ENCODE measurements around the gene JUP. TPM values are rescaled to one million over a fixed set of nuclear protein-coding genes. Genes with fewer than 3 reads are reported as not detected.
"Not testable (repeated sequence)": the region's sequence is repeated elsewhere in the genome, so short reads cannot be mapped to it uniquely, and the experiment has no call there.

Gene JUP
- 0.78 and 1.3 TPM in 2 replicates for total RNA-seq

- Mint-ChIP-seq H3K27ac (no peak within 1 kb of the TSS), H3K4me3 (ENCODE audit: low read depth) (peak within 1 kb of the TSS; percentile 39), H3K4me1 (ENCODE audit: low read depth) (peaks cover 17% of the 10 kb centered on the region), H3K27me3 (ENCODE audit: low read depth) (peaks cover 34% of the 10 kb centered on the region), H3K36me3 (ENCODE audit: low read depth) (no peaks in the 10 kb centered on the region), H3K9me3 (no peaks in the 10 kb centered on the region)
- intact Hi-C loops (cut with micrococcal nuclease): no loop called here
- DNase-seq (ENCODE audit: low spot score): peak; percentile 89
Measured at GRCh38 chr17:41786227-41787020, at the start of gene JUP. TSS of gene JUP (minus strand) at chr17:41786711. CDS start at chr17:41771854, 14,857 bp downstream.

GRCh38 chr17:41835800-41836549, 49.5 kb upstream of the JUP start, which contains the start of gene NT5C3B:
TSS of gene NT5C3B (minus strand) at chr17:41836232. CDS start at chr17:41836193, 39 bp downstream.
- DNase-seq (ENCODE audit: low spot score): peak; percentile 54
- intact Hi-C loops (cut with micrococcal nuclease): no loop called here
- Mint-ChIP-seq H3K27ac (peak within 1 kb of the TSS; percentile 64), H3K9me3 (no peaks in the 10 kb centered on the region), H3K4me1 (ENCODE audit: low read depth) (peaks cover 16% of the 10 kb centered on the region), H3K36me3 (ENCODE audit: low read depth) (peaks cover 26% of the 10 kb centered on the region), H3K4me3 (ENCODE audit: low read depth) (peak within 1 kb of the TSS; percentile 81), H3K27me3 (ENCODE audit: low read depth) (peaks cover 8% of the 10 kb centered on the region)

- peaks cover 16% of the 10 kb centered on the region for H3K4me1 Mint-ChIP-seq (ENCODE audit: low read depth)
- no peak for DNase-seq (ENCODE audit: low spot score)
- peaks cover 8% of the 10 kb centered on the region for H3K27me3 Mint-ChIP-seq (ENCODE audit: low read depth)
- H3K36me3 Mint-ChIP-seq (ENCODE audit: low read depth): peaks cover 32% of the 10 kb centered on the region
- peak overlapping the region; percentile 81 for H3K4me3 Mint-ChIP-seq (ENCODE audit: low read depth)
- intact Hi-C loops (cut with micrococcal nuclease): no loop called here
- no peaks in the 10 kb centered on the region for H3K9me3 Mint-ChIP-seq
- peak overlapping the region; percentile 64 for H3K27ac Mint-ChIP-seq
Measured at GRCh38 chr17:41835214-41835799, 48.8 kb upstream of the JUP start.

- H3K27me3 Mint-ChIP-seq (ENCODE audit: low read depth); DNase-seq (ENCODE audit: low spot score); H3K27ac Mint-ChIP-seq; intact Hi-C loops (cut with micrococcal nuclease); H3K4me3 Mint-ChIP-seq (ENCODE audit: low read depth); H3K9me3 Mint-ChIP-seq; H3K4me1 Mint-ChIP-seq (ENCODE audit: low read depth): not testable (repeated sequence)
- peaks cover 58% of the 10 kb centered on the region for H3K36me3 Mint-ChIP-seq (ENCODE audit: low read depth)
Measured at GRCh38 chr17:41829961-41830360, 43.5 kb upstream of the JUP start.

GRCh38 chr17:41825175-41825845, 38.8 kb upstream of the JUP start:
- no peak overlapping the region for H3K27ac Mint-ChIP-seq
- DNase-seq (ENCODE audit: low spot score): no peak
- H3K4me3 Mint-ChIP-seq (ENCODE audit: low read depth): no peak overlapping the region
- H3K4me1 Mint-ChIP-seq (ENCODE audit: low read depth): no peaks in the 10 kb centered on the region
- intact Hi-C loops (cut with micrococcal nuclease): no loop called here
- H3K9me3 Mint-ChIP-seq: no peaks in the 10 kb centered on the region
- no peaks in the 10 kb centered on the region for H3K27me3 Mint-ChIP-seq (ENCODE audit: low read depth)
- peaks cover 31% of the 10 kb centered on the region for H3K36me3 Mint-ChIP-seq (ENCODE audit: low read depth)

- DNase-seq (ENCODE audit: low spot score): no peak
- Mint-ChIP-seq H3K27me3 (ENCODE audit: low read depth) (no peaks in the 10 kb centered on the region), H3K36me3 (ENCODE audit: low read depth) (peaks cover 20% of the 10 kb centered on the region), H3K27ac (no peak overlapping the region), H3K9me3 (no peaks in the 10 kb centered on the region), H3K4me1 (ENCODE audit: low read depth) (no peaks in the 10 kb centered on the region), H3K4me3 (ENCODE audit: low read depth) (no peak overlapping the region)
- intact Hi-C loops (cut with micrococcal nuclease): no loop called here
Measured at GRCh38 chr17:41824086-41824485, 37.6 kb upstream of the JUP start.

GRCh38 chr17:41823580-41823979, 37.1 kb upstream of the JUP start:
- H3K27ac Mint-ChIP-seq: no peak overlapping the region
- no peaks in the 10 kb centered on the region for H3K9me3 Mint-ChIP-seq
- no peaks in the 10 kb centered on the region for H3K4me1 Mint-ChIP-seq (ENCODE audit: low read depth)
- no peak for DNase-seq (ENCODE audit: low spot score)
- H3K36me3 Mint-ChIP-seq (ENCODE audit: low read depth): peaks cover 16% of the 10 kb centered on the region
- intact Hi-C loops (cut with micrococcal nuclease): no loop called here
- H3K4me3 Mint-ChIP-seq (ENCODE audit: low read depth): no peak overlapping the region
- H3K27me3 Mint-ChIP-seq (ENCODE audit: low read depth): no peaks in the 10 kb centered on the region

GRCh38 chr17:41823141-41823524, 36.6 kb upstream of the JUP start:
- no peak for DNase-seq (ENCODE audit: low spot score)
- Mint-ChIP-seq H3K27ac (no peak overlapping the region), H3K4me1 (ENCODE audit: low read depth) (no peaks in the 10 kb centered on the region), H3K27me3 (ENCODE audit: low read depth) (no peaks in the 10 kb centered on the region), H3K4me3 (ENCODE audit: low read depth) (no peak overlapping the region), H3K9me3 (no peaks in the 10 kb centered on the region), H3K36me3 (ENCODE audit: low read depth) (peaks cover 15% of the 10 kb centered on the region)
- intact Hi-C loops (cut with micrococcal nuclease): no loop called here

- intact Hi-C loops (cut with micrococcal nuclease): no loop called here
- H3K4me1 Mint-ChIP-seq (ENCODE audit: low read depth): no peaks in the 10 kb centered on the region
- no peak overlapping the region for H3K4me3 Mint-ChIP-seq (ENCODE audit: low read depth)
- no peak overlapping the region for H3K27ac Mint-ChIP-seq
- no peaks in the 10 kb centered on the region for H3K9me3 Mint-ChIP-seq
- no peak for DNase-seq (ENCODE audit: low spot score)
- H3K27me3 Mint-ChIP-seq (ENCODE audit: low read depth): no peaks in the 10 kb centered on the region
- peaks cover 10% of the 10 kb centered on the region for H3K36me3 Mint-ChIP-seq (ENCODE audit: low read depth)
Measured at GRCh38 chr17:41822216-41823140, 36.0 kb upstream of the JUP start.

- H3K9me3 Mint-ChIP-seq: no peaks in the 10 kb centered on the region
- intact Hi-C loops (cut with micrococcal nuclease): no loop called here
Measured at GRCh38 chr17:41821776-41822175, 35.3 kb upstream of the JUP start.

GRCh38 chr17:41818024-41818423, 31.5 kb upstream of the JUP start:
- intact Hi-C loops (cut with micrococcal nuclease): no loop called here
- H3K27me3 Mint-ChIP-seq (ENCODE audit: low read depth): peaks cover 5% of the 10 kb centered on the region
- no peak overlapping the region for H3K27ac Mint-ChIP-seq
- DNase-seq (ENCODE audit: low spot score): no peak
- no peaks in the 10 kb centered on the region for H3K36me3 Mint-ChIP-seq (ENCODE audit: low read depth)
- H3K4me3 Mint-ChIP-seq (ENCODE audit: low read depth): no peak overlapping the region
- H3K9me3 Mint-ChIP-seq: no peaks in the 10 kb centered on the region
- H3K4me1 Mint-ChIP-seq (ENCODE audit: low read depth): no peaks in the 10 kb centered on the region

More at GRCh38 chr17:41821776-41822175, 35.3 kb upstream of the JUP start:
- Mint-ChIP-seq H3K36me3 (ENCODE audit: low read depth) (peaks cover 10% of the 10 kb centered on the region), H3K4me3 (ENCODE audit: low read depth) (no peak overlapping the region), H3K4me1 (ENCODE audit: low read depth) (no peaks in the 10 kb centered on the region), H3K27me3 (ENCODE audit: low read depth) (no peaks in the 10 kb centered on the region), H3K27ac (no peak overlapping the region)
- DNase-seq (ENCODE audit: low spot score): no peak
